Measurements from ENCODE around the gene SLC12A5. TPM values are rescaled to one million over a fixed set of nuclear protein-coding genes. Genes with fewer than 3 reads are reported as not detected.
"Not testable (repeated sequence)": the region's sequence is repeated elsewhere in the genome, so short reads cannot be mapped to it uniquely, and the experiment has no call there.

The SLC12A5 gene
- total and polyA plus RNA-seq, 8 donors = 0.35 to 21.5 (median 1.6) TPM

GRCh38 chr20:46089167-46089416 lies 60.1 kb downstream of the SLC12A5 start:
- peaks cover 24 to 48% (median 37%) of the 10 kb centered on the region in 3 donors for H3K4me1 ChIP-seq
- no peak for TF ChIP-seq CTCF (IDR thresholded peaks at IDR 0.05)
- H3K27me3 ChIP-seq = no peaks in the 10 kb centered on the region
- no peaks in the 10 kb centered on the region for H3K9me3 ChIP-seq
- ATAC-seq (peak; percentile 28 to 58 (median 56)), DNase-seq (no peak), FAIRE-seq (no peak)
- no peaks in the 10 kb centered on the region for H3K36me3 ChIP-seq
- peak overlapping the region; percentile 71 to 90 (median 84) for H3K4me3 ChIP-seq
- H3K27ac ChIP-seq = peak overlapping the region; percentile 98 to 99 (median 98)
- 0 to 1% methylated on average over 31 of the region's 31 CpGs for WGBS, 2 donors
- intact Hi-C loops (cut with DNase I) = loop anchor here in 1 of 3 donors (10.0 kb wide), 1 partner anchor 64 kb away; the partner anchor contains the start of gene SLC12A5

- TF ChIP-seq CTCF (IDR thresholded peaks at IDR 0.05) = no peak
- DNase-seq (peak; percentile 95 to 98 (median 96)), FAIRE-seq (no peak), ATAC-seq (peak; percentile 92 to 96 (median 94))
- peaks cover 20 to 41% (median 35%) of the 10 kb centered on the region in 3 donors for H3K4me1 ChIP-seq
- H3K36me3 ChIP-seq = no peaks in the 10 kb centered on the region
- 0% methylated on average over 77 to 100 of the region's 100 CpGs for WGBS, 2 donors
- peak within 1 kb of the TSS; percentile 71 to 90 (median 84) for H3K4me3 ChIP-seq
- H3K9me3 ChIP-seq = no peaks in the 10 kb centered on the region
- peak within 1 kb of the TSS; percentile 98 to 99 (median 98) for H3K27ac ChIP-seq
- intact Hi-C loops (cut with DNase I) = loop anchor here in 1 of 3 donors (10.0 kb wide), 1 partner anchor 65 kb away; the partner anchor contains the start of gene SLC12A5
- no peaks in the 10 kb centered on the region for H3K27me3 ChIP-seq
These were observed 60.7 kb downstream of the SLC12A5 start, which contains the start of gene NCOA5 for GRCh38 chr20:46089417-46090388. NCOA5 (minus strand) TSS chr20:46089962; CDS start chr20:46079424, 10,538 bp downstream.

- H3K27ac ChIP-seq; FAIRE-seq; ATAC-seq; intact Hi-C loops (cut with DNase I); H3K27me3 ChIP-seq; H3K4me3 ChIP-seq; H3K36me3 ChIP-seq; H3K9me3 ChIP-seq: not testable (repeated sequence)
- 88 to 90% methylated on average over 48 to 52 of the region's 52 CpGs for WGBS, 2 donors
- H3K4me1 ChIP-seq = peaks cover 0 to 24% (median 14%) of the 10 kb centered on the region in 3 donors
- peak in 1 of 6 donors; percentile 72 for DNase-seq
These were observed 62.9 kb downstream of the SLC12A5 start for GRCh38 chr20:46091622-46092535.

- DNase-seq (no peak), FAIRE-seq (no peak), ATAC-seq (no peak)
- no peaks in the 10 kb centered on the region for H3K27me3 ChIP-seq
- WGBS, 2 donors = 55 to 66% methylated on average over 2 of the region's 2 CpGs
- intact Hi-C loops (cut with DNase I) = no loop called here
- H3K4me3 ChIP-seq = no peak overlapping the region
- TF ChIP-seq CTCF (IDR thresholded peaks at IDR 0.05) = no peak
- H3K36me3 ChIP-seq = no peaks in the 10 kb centered on the region
- H3K4me1 ChIP-seq = peaks cover 0 to 7% (median 0%) of the 10 kb centered on the region in 3 donors
- H3K27ac ChIP-seq = no peak overlapping the region
- no peaks in the 10 kb centered on the region for H3K9me3 ChIP-seq
These were observed 64.5 kb downstream of the SLC12A5 start for GRCh38 chr20:46093531-46093930.

Data from pancreas (tissue), 10 donors.